HepG2 (cell line): ENCODE results near the gene FAM131A. TPM values are rescaled to one million over a fixed set of nuclear protein-coding genes. Genes with fewer than 3 reads are reported as not detected.

Experiments used
- KDM5B ChIP-seq: sonication (generic); formaldehyde crosslinking; IDR thresholded peaks from 2 replicates; pipeline ENCODE4 v1.4.0; 2020; ENCODE audit warnings: missing genetic modification reagents, mild to moderate bottlenecking, borderline replicate concordance
- RXRA ChIP-seq: sonication (generic); formaldehyde crosslinking; IDR thresholded peaks from 2 replicates; pipeline ENCODE4 v1.5.1; 2020; ENCODE audit warnings: missing genetic modification reagents
- ZBTB25 ChIP-seq: IDR thresholded peaks from 2 replicates; pipeline ENCODE4 v1.6.1; 2018; ENCODE audit warnings: missing genetic modification reagents
- ZNF225 ChIP-seq: sonication (generic); formaldehyde crosslinking; IDR thresholded peaks from 2 replicates; pipeline ENCODE4 v1.4.0; 2020; ENCODE audit warnings: mild to moderate bottlenecking, missing genetic modification reagents
- ZNF24 ChIP-seq: fragments of 450-650 bp; IDR thresholded peaks from 2 replicates; pipeline ENCODE4 v1.6.1; 2017; ENCODE audit warnings: antibody characterized with exemption, mild to moderate bottlenecking
- ZNF280B ChIP-seq: sonication (generic); formaldehyde crosslinking; IDR thresholded peaks from 2 replicates; pipeline ENCODE4 v1.5.0; 2020; ENCODE audit warnings: missing genetic modification reagents, mild to moderate bottlenecking, borderline replicate concordance
- ZNF281 ChIP-seq: sonication (generic); formaldehyde crosslinking; IDR thresholded peaks from 2 replicates; pipeline ENCODE4 v1.4.0; 2020; ENCODE audit warnings: missing genetic modification reagents, borderline replicate concordance
- ZNF318 ChIP-seq: sonication (generic); formaldehyde crosslinking; IDR thresholded peaks from 2 replicates; pipeline ENCODE4 v1.4.0; 2020; ENCODE audit warnings: mild to moderate bottlenecking, missing genetic modification reagents
- ZNF510 ChIP-seq: sonication (generic); formaldehyde crosslinking; IDR thresholded peaks from 2 replicates; pipeline ENCODE4 v1.4.0; 2020; ENCODE audit warnings: low read depth, mild to moderate bottlenecking, missing genetic modification reagents
- ZNF563 ChIP-seq: sonication (generic); formaldehyde crosslinking; IDR thresholded peaks from 2 replicates; pipeline ENCODE4 v1.8.0; 2022; ENCODE audit warnings: mild to moderate bottlenecking, moderate library complexity, missing genetic modification reagents
- ZNF713 ChIP-seq: sonication (generic); formaldehyde crosslinking; IDR thresholded peaks from 2 replicates; pipeline ENCODE4 v1.4.0; 2020; ENCODE audit warnings: mild to moderate bottlenecking, missing genetic modification reagents
- ZNF724P ChIP-seq: sonication (generic); formaldehyde crosslinking; IDR thresholded peaks from 2 replicates; pipeline ENCODE4 v1.8.0; 2022; ENCODE audit warnings: missing genetic modification reagents, borderline replicate concordance
- ZNF800 ChIP-seq: sonication (generic); formaldehyde crosslinking; IDR thresholded peaks from 2 replicates; pipeline ENCODE4 v1.4.0; 2020; ENCODE audit warnings: missing genetic modification reagents
- polyA plus RNA-seq, 8 experiments: library from polyadenylated mRNA; depleted of rRNA in 3 of 8; stranded (reverse) in 7 of 8; unstranded in 1 of 8; fragments of >200 nt; fragmentation: Illumina TruSeq in 4 of 8; extraction: Trizol in 4 of 8; gene quantifications; 2 replicates each; pipeline versions ENCODE4 v1.2.1 to v1.2.3, GENCODE V29; 2011 to 2016; ENCODE audit warnings: low read depth in 4 of 8, missing spikeins in 1 of 8, mixed read lengths in 1 of 8; ENCODE audit not compliant: insufficient read depth in 1 of 8
- total RNA-seq, 5 experiments: library from RNA; depleted of rRNA; stranded (reverse); fragments of >200 nt; fragmentation: Illumina TruSeq; extraction: Trizol; gene quantifications; 2 replicates each; pipeline ENCODE4 v1.2.3, GENCODE V29; 2016; ENCODE audit warnings: low read depth in 1 of 5

The FAM131A gene
- total and polyA plus RNA-seq, 2 of the 13 experiments (the other 11 are each of a cell fraction or from before 2014, with no cell fraction given): 9.2 to 9.3 TPM

GRCh38 chr3:184377882-184378445, 40.6 kb downstream of the FAM131A start, which contains the start of gene THPO (continued):
- peak; percentile 69; the same call in 1 of the 2 replicates for TF ChIP-seq KDM5B
- TF ChIP-seq ZNF225 (CRISPR knock-in tag): no peak
- no peak; the same call in 1 of the 2 replicates for TF ChIP-seq ZBTB25 (CRISPR knock-in tag)
- no peak for TF ChIP-seq ZNF713 (CRISPR knock-in tag)
- peak; percentile 91 for TF ChIP-seq RXRA
- no peak for TF ChIP-seq ZNF318 (CRISPR knock-in tag)
- peak; percentile 72; the same call in 1 of the 2 replicates for TF ChIP-seq ZNF510 (CRISPR knock-in tag)
- TF ChIP-seq ZNF563 (CRISPR knock-in tag): no peak
- no peak for TF ChIP-seq ZNF800 (CRISPR knock-in tag)
- no peak for TF ChIP-seq ZNF280B (CRISPR knock-in tag)
- TF ChIP-seq ZNF24: no peak
- TF ChIP-seq ZNF724P: no peak
- TF ChIP-seq ZNF281: peak; percentile 94
